Activated T-cell treated with anti-CD3 and anti-CD28 coated beads for 1 hour (primary cell): Measurements from ENCODE around the gene KCNJ11.

Experiments used
- DNase-seq: peaks from one replicate; pipeline ENCODE4 v3.0.0-alpha.2; 2020; ENCODE audit warnings: low read depth

The KCNJ11 gene

GRCh38 chr11:17408641-17409040 is 20.2 kb upstream of the KCNJ11 start:
- no peak for DNase-seq

GRCh38 chr11:17408026-17408425 is 19.6 kb upstream of the KCNJ11 start:
- no peak for DNase-seq

DNA sequence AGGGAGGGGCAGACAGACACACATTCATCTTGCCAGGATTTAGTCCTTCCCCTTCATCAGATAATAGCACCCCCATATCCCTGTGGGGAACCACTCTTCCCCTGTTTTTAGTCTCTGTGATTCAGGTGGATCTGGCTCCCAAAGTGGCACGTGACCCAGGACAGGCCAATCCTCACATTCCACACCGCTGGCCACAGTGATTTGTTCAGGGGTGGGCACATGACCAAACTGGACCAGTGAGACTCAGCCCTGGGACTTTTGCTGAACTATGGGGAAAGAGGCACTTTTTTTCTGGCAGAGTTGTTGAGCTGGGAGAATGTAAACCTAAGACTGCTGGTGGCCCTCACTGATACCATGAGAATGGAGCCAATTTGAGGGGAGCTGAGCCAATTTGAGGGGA is 19.1 kb upstream of the KCNJ11 start:
- no peak for DNase-seq

- DNase-seq = no peak
These were observed 18.3 kb upstream of the KCNJ11 start for GRCh38 chr11:17406818-17407149.

- DNase-seq = no peak
These were observed 17.8 kb upstream of the KCNJ11 start for GRCh38 chr11:17406082-17406817.

- DNase-seq = no peak
These were observed 17.0 kb upstream of the KCNJ11 start for GRCh38 chr11:17405232-17406005.

DNA sequence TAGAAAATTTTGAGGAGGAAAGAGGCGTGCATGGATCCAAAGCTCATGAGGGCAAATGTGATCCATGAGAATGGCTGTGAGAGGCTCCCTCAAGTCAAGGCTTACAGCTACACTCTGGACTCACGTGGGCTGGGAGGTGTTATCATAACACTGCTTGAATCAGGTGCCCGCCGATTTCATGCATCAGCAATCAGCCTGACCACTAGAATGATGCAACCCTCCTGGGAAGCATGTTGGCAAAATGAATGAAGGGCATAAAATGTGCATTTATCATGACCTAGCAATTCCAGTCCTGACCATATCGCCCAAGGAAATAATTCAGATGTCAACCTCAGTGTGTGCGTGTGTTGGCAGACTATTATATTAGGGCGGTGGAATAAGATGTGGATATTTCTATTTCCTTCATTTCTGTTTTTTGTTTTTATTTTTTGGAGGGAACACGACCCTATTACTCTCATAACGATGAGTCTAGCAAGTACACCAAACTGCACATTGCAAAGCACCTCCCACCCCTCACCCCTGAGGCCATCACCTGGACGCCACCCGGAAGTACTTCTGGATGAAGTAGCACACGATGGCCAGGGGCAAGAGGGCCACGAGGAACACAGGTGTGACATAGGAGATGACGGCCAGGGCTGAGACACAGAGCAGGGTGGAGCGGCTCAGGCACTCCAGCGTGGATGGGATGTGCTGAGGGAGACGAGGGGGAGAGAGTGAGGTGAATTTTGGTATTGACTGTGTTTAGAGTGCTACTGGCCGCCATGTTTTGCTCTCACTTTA is 15.7 kb upstream of the KCNJ11 start:
- DNase-seq = no peak

- DNase-seq = no peak
These were observed 14.0 kb upstream of the KCNJ11 start for GRCh38 chr11:17402486-17402885.

DNA sequence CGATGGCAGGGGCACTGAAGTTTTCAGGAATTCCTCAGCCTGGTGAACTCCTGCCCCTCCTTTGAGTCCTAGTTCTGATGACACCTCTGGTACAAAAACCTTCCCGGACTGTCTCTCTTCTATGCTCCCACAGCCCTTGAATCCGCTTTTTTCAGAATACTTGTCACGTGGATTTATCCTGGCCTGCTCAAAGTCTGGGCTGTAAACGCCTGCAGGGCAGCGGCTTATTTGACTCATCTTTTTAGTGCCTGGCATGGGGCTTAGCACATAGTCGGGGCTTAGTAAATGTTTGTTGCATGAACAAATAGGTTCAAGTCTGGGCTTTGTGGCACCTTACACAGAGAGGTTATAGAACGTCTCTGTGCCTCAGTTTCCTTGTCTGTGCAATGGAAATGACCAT is 13.4 kb upstream of the KCNJ11 start:
- DNase-seq = no peak

DNA sequence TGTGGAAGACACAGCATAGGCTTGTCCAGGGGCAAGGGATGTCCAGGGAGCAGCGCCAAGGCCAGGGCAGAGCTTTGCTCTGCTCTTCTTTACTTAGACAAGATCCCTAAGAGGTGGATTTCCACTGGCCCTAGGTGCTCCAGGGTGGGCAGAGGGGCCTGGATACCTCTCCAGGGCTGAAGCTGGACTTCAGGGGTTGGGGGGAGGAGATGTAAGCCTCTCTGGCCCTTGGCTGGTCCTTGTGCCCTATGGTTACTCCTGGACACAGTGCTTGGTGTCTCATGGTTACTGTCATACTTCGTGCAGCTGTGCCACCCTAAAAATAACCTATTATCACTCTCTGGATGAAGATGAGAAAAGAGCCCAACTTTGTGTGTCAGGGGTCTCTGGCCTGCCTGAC is 12.9 kb upstream of the KCNJ11 start:
- no peak for DNase-seq

DNA sequence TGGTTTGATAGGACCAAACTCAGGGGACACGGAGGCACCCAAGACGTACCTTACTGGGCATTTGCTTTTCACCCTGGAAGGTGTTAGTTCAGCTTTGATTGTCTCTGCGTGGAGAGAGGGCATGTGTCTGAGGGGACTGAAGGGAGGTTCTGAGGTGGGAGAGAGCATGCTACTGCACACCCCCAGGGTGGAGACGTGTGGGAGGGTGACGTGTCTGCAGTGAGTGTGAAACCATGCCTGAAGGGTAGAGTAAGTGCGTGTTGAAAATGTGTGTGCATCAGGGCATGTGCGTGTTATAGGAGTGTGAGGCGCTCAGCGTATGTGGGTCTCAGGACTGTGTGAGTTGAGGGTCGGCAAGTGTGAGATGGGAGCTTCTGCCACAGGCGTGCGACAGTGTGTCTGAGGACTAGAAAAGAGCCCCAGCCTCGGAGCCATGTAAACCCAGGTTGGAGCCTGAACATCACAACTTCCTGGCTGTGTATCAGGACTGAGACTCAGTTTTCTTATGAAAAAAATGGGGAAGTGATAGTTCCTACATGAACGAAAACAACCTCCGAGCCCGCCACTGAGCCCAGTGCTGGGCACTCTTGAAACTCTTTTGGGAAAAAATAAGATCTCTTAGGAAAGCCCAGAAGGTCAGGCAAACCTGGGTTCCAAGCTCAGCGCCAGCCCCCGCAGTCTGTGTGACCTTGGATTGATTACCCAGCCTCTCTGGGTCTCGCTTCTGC is 11.8 kb upstream of the KCNJ11 start:
- no peak for DNase-seq

DNA sequence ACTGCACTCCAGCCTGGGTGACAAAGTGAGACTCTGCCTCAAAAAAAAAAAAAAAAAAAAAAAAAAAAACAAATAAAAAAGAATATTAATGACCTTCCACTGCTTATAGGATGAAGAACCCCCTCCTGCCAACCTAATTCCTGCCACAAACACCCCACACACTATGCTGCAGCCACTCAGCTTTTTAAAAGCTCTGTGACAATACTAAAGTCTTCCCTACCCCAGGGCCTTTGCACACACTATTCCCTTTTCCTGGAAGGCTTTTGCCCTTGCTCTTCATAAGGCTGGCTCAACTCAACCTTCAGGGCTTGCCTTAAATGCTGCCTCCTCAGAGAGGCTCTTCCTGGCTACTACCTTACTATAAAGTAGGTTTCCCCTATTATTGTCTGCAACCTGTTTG is 10.8 kb upstream of the KCNJ11 start:
- DNase-seq = no peak

- no peak for DNase-seq
These were observed 9.0 kb upstream of the KCNJ11 start for GRCh38 chr11:17397311-17398002.

DNA sequence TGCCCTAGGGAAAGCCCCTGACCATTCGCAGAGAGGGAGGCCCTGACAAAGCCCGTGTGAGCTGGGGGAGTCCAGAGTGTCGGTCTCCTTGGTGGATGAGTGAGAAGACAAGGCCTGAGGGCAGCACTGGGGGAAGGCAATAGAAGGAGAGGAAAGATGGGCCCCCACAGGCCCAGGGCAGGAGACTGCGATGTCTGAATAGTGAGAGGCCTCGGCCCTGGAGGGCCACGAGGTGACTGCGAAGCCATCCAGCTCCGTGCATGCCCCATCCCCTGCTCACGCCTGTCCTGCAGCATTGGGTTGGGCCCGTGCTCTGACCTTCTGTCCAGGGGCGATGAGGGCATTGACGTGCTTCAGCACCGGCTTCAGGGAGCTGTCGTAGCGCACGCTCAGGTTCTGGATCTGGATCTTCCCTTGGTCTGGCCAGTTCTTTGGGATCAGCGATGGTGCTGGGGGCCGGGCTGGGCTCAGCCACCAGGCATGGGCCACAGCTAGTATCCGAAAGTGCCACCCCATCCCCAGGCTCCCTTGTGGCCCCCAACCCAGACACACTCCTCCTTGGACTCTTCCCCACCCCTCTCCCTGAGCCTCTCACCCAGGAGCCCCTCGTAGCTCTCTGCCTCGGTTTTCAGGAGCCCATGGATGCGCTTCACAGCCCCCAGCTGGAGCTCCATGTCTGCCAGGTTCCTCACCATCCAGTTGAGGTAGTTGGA is 8.3 kb upstream of the KCNJ11 start:
- DNase-seq = no peak

GRCh38 chr11:17395978-17396377 is 7.5 kb upstream of the KCNJ11 start:
- no peak for DNase-seq

DNA sequence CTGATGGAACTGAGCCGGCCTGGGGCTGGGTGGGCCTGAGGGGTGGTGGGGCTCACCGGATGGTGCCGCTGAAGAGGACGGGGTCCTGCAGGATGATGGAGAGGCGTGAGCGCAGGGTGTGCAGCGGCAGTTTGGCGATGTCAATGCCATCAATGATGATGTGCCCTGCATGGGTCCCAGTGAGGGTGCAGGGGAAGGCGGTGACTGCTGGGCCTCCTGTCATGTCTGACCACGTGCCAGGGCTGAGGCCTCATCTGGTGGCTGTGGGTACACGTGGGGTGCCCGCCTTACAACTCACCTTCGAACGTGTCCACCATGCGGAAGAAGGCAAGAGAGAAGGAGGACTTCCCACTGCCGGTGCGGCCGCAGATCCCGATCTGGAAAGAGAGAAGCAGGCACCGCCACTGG is 7.1 kb upstream of the KCNJ11 start:
- DNase-seq = no peak

DNA sequence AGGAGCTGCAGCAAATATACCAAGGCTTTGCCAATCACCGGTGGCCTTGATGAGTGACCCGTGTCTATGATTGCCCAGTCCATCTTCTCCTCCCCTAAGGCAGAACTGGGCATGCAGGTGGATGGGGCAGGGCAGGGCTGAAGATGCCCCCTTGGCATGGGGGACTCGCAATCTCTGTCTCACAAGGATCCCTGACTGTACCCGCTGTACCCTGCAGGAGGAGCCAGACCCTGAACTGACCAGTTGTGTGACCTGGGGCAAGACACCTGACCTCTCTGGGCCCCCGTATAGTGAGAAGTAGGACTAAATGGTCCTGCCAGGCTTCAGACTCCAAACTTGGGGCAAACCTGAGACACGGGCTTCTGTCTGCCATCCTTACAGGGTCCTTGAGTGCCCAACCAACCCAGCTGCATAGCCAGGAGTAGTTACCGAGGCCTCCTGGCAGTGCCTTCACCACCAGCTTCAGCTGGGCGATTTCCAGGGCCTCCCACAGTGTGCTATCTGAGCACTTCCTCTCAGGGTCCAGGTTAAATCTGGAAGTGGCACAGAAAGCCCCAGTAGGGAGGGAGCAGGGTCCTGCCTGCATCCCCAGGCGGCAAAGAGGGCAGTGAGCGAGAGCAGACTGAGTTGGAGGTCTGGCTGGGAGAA is 6.4 kb upstream of the KCNJ11 start:
- DNase-seq = no peak

DNA sequence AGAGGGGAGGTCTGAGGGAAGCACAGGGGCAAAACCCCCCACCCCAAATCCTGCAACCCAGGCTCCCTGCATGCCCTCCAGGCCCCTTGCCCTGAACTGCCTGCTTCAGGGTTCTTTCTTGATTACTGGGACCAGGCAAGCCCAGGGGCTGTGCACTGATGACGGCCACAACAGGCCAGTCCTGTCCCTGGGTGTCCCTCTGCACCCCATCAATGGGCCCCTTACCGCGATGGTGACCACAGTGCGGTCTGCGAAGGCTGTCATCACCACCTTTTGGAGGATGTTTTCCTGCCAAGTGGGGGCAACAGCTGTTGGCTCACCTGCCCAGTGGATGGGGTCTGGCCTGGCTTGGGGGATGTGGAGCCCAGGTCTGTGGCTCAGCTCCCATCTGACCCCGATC is 5.0 kb upstream of the KCNJ11 start:
- DNase-seq = no peak

GRCh38 chr11:17392872-17393271 is 4.4 kb upstream of the KCNJ11 start:
- DNase-seq = no peak

DNA sequence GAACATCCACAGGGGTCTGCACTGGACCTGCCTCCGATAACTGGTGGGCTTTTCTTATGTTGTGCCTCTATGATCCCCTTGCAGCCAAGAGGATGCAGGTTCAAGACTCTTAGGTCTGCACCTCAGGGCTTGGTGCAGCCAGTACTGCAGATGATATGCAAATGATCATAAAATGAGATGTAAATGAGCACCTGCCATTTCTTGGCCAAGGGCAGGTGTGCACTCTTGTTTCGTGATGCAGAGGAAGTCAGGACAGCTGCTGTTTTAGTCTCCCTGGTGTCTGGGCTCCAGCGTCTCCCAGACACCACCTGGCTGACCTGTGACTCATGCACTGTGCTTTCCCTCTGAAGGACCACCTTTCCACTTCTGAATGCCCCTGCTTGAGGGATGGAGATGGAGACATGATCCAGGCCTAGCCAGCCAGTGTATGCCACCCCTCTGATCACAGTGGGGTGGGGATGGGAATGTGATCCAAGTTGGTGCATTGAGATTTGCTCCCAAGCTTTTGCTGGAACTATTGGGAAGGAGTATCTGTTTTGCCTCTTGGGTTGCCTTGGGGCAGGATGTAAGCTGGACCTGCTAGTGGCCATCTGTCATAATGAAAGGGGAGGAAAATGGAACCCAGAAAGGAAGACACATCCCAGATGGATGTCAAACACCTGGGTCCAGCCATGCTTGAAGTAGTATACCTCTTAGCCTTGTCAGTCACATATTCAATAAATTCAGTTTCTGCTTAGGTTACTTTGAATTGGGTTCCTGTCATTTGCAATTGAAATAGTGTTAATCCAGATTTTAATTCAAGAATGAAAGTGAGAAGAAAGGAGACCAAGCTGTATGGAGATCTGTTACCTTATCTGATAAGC is 3.3 kb upstream of the KCNJ11 start:
- DNase-seq = no peak
